Calu3 (cell line): ENCODE measurements around the gene KIF15. TPM values are rescaled to one million over a fixed set of nuclear protein-coding genes. Genes with fewer than 3 reads are reported as not detected.

ENCODE experiments used
- BruUV-seq: library from RNA; stranded (reverse); fragments of 400-500 nt; replicated peaks from 2 replicates; lab custom pipeline; 2021; lab: Mats Ljungman, UMichigan
- CTCF ChIA-PET: fragments of 300-600 bp; sonication (Branson Sonifier 250); formaldehyde crosslinking; loops from one replicate; lab custom pipeline; 2022; ENCODE audit warnings: antibody characterized with exemption; lab: Charles Lee
- DNase-seq: peaks from one replicate; pipeline ENCODE4 v3.0.0; 2022
- H3K27ac Mint-ChIP-seq: one replicate; pipeline ENCODE4 v1.8.0; 2022; ENCODE audit warnings: mixed read lengths; ENCODE audit not compliant: unreplicated experiment
- H3K27me3 Mint-ChIP-seq: one replicate; pipeline ENCODE4 v1.8.0; 2022; ENCODE audit warnings: mixed read lengths; ENCODE audit not compliant: unreplicated experiment
- H3K36me3 Mint-ChIP-seq: one replicate; pipeline ENCODE4 v1.8.0; 2022; ENCODE audit warnings: mild to moderate bottlenecking, moderate library complexity, mixed read lengths; ENCODE audit not compliant: insufficient read depth, unreplicated experiment
- H3K4me1 Mint-ChIP-seq: one replicate; pipeline ENCODE4 v1.8.0; 2022; ENCODE audit warnings: mild to moderate bottlenecking, low read depth, mixed read lengths; ENCODE audit not compliant: unreplicated experiment
- H3K4me3 Mint-ChIP-seq: one replicate; pipeline ENCODE4 v1.8.0; 2022; ENCODE audit warnings: mild to moderate bottlenecking, low read depth, moderate library complexity, mixed read lengths; ENCODE audit not compliant: unreplicated experiment
- H3K9me3 Mint-ChIP-seq: one replicate; pipeline ENCODE4 v1.8.0; 2022; ENCODE audit warnings: low read depth, mixed read lengths; ENCODE audit not compliant: unreplicated experiment
- CTCF ChIP-seq: fragments of 200-600 bp; IDR thresholded peaks from one replicate; pipeline ENCODE4 v1.8.0; 2022; ENCODE audit warnings: antibody characterized with exemption; ENCODE audit not compliant: unreplicated experiment
- intact Hi-C: fragments of 100-400 bp; cut with micrococcal nuclease; formaldehyde crosslinking; loops from one replicate; pipeline ENCODE4 v1.10.0; 2022; ENCODE audit not compliant: unreplicated experiment
- total RNA-seq: library from RNA; stranded (reverse); gene quantifications from 2 replicates; pipeline ENCODE4 v1.2.3, GENCODE V29; 2022

KIF15 gene
- total RNA-seq, 1 experiment from 2014 or later, result 18.4 TPM

- Mint-ChIP-seq H3K36me3 (peaks cover 16% of the 10 kb centered on the region), H3K27me3 (no peaks in the 10 kb centered on the region), H3K9me3 (no peaks in the 10 kb centered on the region), H3K4me3 (peak within 1 kb of the TSS; percentile 78), H3K4me1 (peaks cover 2% of the 10 kb centered on the region), H3K27ac (peak within 1 kb of the TSS; percentile 93)
- intact Hi-C loops, result no loop called here
- CTCF ChIA-PET, result interaction anchor here (0.6 kb wide), 1 partner anchor 23 kb away, joined by 3 read pairs; no protein-coding TSS in a partner anchor
- peak; percentile 89 for DNase-seq
- TF ChIP-seq CTCF, result no peak
- no TSS peak for BruUV-seq
Observed at GRCh38 chr3:44861412-44862225, 100.0 kb downstream of the KIF15 start, which contains the start of gene TMEM42. TSS of gene TMEM42 (plus strand) at chr3:44861912. CDS start at chr3:44861925, 13 bp downstream.

- Mint-ChIP-seq H3K27me3 (no peaks in the 10 kb centered on the region), H3K36me3 (peaks cover 16% of the 10 kb centered on the region), H3K4me1 (peaks cover 8% of the 10 kb centered on the region), H3K27ac (peak overlapping the region; percentile 81), H3K9me3 (no peaks in the 10 kb centered on the region), H3K4me3 (peak overlapping the region; percentile 78)
- no TSS peak for BruUV-seq
- DNase-seq, result peak; percentile 28
- CTCF ChIA-PET, result no interaction called here
- TF ChIP-seq CTCF, result no peak
- intact Hi-C loops, result no loop called here
Observed at GRCh38 chr3:44862226-44862637, 100.6 kb downstream of the KIF15 start.

DNA sequence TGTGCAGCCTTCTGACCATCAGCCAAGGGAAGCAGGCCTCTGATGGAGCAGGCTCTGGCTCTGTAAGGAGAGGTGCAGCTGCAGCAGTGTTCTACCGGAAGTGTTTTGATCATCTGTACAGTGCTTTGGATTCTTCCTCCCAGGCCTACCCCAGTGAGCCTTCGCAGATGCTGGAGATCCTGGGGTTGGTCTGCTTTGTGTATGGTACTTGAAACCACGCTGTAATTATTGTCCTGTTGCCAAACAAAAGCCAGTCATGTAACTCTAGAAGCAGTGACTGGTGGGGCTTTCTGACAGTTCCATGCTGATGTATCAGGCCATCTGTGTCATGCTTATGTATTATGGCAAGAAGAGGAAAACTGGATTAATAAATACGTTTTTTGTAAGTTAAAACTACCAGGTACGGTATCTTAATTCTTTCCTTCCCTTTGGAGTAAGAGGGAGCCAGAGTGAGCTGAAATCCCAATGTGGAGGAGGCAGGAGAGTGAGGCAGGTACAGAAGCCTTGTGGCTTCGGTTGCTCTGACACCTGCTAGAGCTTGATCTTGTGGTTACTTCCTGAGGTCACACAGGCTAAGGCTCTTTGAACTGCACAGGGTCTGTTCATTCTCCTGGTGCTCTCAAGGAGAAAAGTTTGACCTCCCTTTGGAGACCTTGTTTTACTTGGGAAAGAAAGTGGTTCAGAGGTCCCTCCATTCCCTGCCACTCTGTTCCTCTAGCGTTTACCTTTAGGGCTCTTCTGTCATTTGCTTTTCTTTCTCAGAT lies 103.9 kb downstream of the KIF15 start:
- peaks cover 16% of the 10 kb centered on the region for H3K36me3 Mint-ChIP-seq
- no peak overlapping the region for H3K4me3 Mint-ChIP-seq
- H3K27ac Mint-ChIP-seq, result no peak overlapping the region
- no TSS peak for BruUV-seq
- no peaks in the 10 kb centered on the region for H3K27me3 Mint-ChIP-seq
- peaks cover 8% of the 10 kb centered on the region for H3K4me1 Mint-ChIP-seq
- CTCF ChIA-PET, result no interaction called here
- TF ChIP-seq CTCF, result no peak
- no peak for DNase-seq
- intact Hi-C loops, result no loop called here
- H3K9me3 Mint-ChIP-seq, result no peaks in the 10 kb centered on the region

- Mint-ChIP-seq H3K27ac (no peak overlapping the region), H3K4me3 (no peak overlapping the region), H3K4me1 (peaks cover 8% of the 10 kb centered on the region), H3K9me3 (no peaks in the 10 kb centered on the region), H3K36me3 (peaks cover under 1% of the 10 kb centered on the region), H3K27me3 (no peaks in the 10 kb centered on the region)
- DNase-seq, result no peak
- CTCF ChIA-PET, result interaction anchor here (0.6 kb wide), 1 partner anchor 87 kb away, joined by 3 read pairs; no protein-coding TSS in a partner anchor
- intact Hi-C loops, result no loop called here
- no peak for TF ChIP-seq CTCF
- no TSS peak for BruUV-seq
Observed at GRCh38 chr3:44867421-44868111, 106.0 kb downstream of the KIF15 start.
